ENCODE results near the gene DEPDC5. TPM values are rescaled to one million over a fixed set of nuclear protein-coding genes. Genes with fewer than 3 reads are reported as not detected.

The DEPDC5 gene
- total RNA-seq, 3 donors from 2014 or later: 48.7 to 53.1 (median 49.5) TPM

DNA sequence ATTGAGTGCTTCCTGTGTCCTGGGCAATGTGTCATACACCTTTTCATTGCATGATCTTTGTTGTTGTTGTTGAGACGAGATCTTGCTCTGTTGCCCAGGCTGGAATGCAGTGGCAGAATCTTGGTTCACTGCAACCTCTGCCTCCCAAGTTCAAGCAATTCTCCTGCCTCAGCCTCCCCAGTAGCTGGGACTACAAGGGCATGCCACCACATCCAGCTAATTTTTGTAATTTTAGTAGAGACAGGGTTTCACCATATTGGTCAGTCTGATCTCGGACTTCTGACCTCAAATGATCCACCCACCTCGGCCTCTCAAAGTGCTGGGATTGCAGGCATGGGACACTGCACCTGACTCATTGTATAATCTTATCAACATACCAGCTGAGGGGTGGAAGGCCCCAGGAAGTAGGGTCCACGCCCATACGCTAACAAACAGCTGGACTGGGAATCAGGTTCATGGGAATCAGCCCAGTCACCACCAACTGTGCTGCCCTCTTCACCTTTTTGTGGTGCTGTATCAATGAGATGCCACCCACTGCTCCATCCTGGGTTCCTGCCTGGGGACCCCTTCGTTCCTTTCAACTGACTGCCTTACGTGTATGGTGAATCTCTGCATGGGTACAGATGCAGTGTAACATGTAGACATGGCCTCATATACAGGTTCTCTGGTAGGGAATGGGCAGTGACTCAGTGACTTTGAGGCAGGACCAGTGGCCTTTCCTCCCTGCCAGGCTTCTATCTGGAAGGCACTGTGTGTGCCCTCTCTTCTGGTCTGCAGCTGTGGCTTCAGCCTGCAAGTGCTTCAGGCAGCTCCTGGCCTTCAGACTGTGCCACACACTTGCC lies 158.0 kb downstream of the DEPDC5 start:
- Histone ChIP-seq H3K4me1 (ENCODE audit: low read depth) (peaks cover 11% of the 10 kb centered on the region), H3K9me3 (no peaks in the 10 kb centered on the region), H3K4me3 (no peak overlapping the region), H3K36me3 (ENCODE audit: low read depth) (no peaks in the 10 kb centered on the region)
- ATAC-seq: peak; percentile 94
- DNase-seq: peak in 2 of 3 donors; percentile 51 to 52
- TF ChIP-seq, protein P1, sequence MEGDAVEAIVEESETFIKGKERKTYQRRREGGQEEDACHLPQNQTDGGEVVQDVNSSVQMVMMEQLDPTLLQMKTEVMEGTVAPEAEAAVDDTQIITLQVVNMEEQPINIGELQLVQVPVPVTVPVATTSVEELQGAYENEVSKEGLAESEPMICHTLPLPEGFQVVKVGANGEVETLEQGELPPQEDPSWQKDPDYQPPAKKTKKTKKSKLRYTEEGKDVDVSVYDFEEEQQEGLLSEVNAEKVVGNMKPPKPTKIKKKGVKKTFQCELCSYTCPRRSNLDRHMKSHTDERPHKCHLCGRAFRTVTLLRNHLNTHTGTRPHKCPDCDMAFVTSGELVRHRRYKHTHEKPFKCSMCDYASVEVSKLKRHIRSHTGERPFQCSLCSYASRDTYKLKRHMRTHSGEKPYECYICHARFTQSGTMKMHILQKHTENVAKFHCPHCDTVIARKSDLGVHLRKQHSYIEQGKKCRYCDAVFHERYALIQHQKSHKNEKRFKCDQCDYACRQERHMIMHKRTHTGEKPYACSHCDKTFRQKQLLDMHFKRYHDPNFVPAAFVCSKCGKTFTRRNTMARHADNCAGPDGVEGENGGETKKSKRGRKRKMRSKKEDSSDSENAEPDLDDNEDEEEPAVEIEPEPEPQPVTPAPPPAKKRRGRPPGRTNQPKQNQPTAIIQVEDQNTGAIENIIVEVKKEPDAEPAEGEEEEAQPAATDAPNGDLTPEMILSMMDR (IDR thresholded peaks at IDR 0.05): no peak
- intact Hi-C loops (cut with DNase I, micrococcal nuclease): no loop called here

GRCh38 chr22:31912407-31912743 lies 158.6 kb downstream of the DEPDC5 start:
- DNase-seq: no peak
- no peaks in the 10 kb centered on the region for H3K36me3 ChIP-seq (ENCODE audit: low read depth)
- H3K4me1 ChIP-seq (ENCODE audit: low read depth): peaks cover 11% of the 10 kb centered on the region
- no peaks in the 10 kb centered on the region for H3K9me3 ChIP-seq
- intact Hi-C loops (cut with DNase I, micrococcal nuclease): no loop called here
- no peak overlapping the region for H3K4me3 ChIP-seq
- ATAC-seq: no peak
- TF ChIP-seq, protein P1 (IDR thresholded peaks at IDR 0.05): no peak

- Histone ChIP-seq H3K36me3 (ENCODE audit: low read depth) (no peaks in the 10 kb centered on the region), H3K4me3 (no peak overlapping the region), H3K9me3 (no peaks in the 10 kb centered on the region), H3K4me1 (ENCODE audit: low read depth) (peaks cover 11% of the 10 kb centered on the region)
- peak in 1 of 3 donors; percentile 12 for DNase-seq
- intact Hi-C loops (cut with DNase I, micrococcal nuclease): no loop called here
- ATAC-seq: peak; percentile 26
- TF ChIP-seq, protein P1 (IDR thresholded peaks at IDR 0.05): no peak
Measured at GRCh38 chr22:31915586-31915985, 161.8 kb downstream of the DEPDC5 start.

- H3K4me1 ChIP-seq (ENCODE audit: low read depth): peaks cover 6% of the 10 kb centered on the region
- ATAC-seq: peak; percentile 42
- no peaks in the 10 kb centered on the region for H3K36me3 ChIP-seq (ENCODE audit: low read depth)
- DNase-seq: peak in 1 of 3 donors; percentile 38
- TF ChIP-seq, protein P1 (IDR thresholded peaks at IDR 0.05): no peak
- no peak overlapping the region for H3K4me3 ChIP-seq
- intact Hi-C loops (cut with DNase I, micrococcal nuclease): no loop called here
- H3K9me3 ChIP-seq: no peaks in the 10 kb centered on the region
Measured at GRCh38 chr22:31917227-31917921, 163.6 kb downstream of the DEPDC5 start.

- Histone ChIP-seq H3K4me3 (no peak overlapping the region), H3K4me1 (ENCODE audit: low read depth) (no peaks in the 10 kb centered on the region), H3K9me3 (no peaks in the 10 kb centered on the region), H3K36me3 (ENCODE audit: low read depth) (no peaks in the 10 kb centered on the region)
- TF ChIP-seq, protein P1 (IDR thresholded peaks at IDR 0.05): no peak
- intact Hi-C loops (cut with DNase I, micrococcal nuclease): no loop called here
- DNase-seq (no peak), ATAC-seq (no peak)
Measured at GRCh38 chr22:31919730-31920129, 165.9 kb downstream of the DEPDC5 start.
